CD14-positive monocyte (primary cell): ENCODE data around the gene HSPBAP1. TPM values are rescaled to one million over a fixed set of nuclear protein-coding genes. Genes with fewer than 3 reads are reported as not detected.

ENCODE experiments used
- DNase-seq, 3 donors: peaks; one replicate each; pipeline ENCODE4 v3.0.0-alpha.2; 2011 to 2022
- H2AFZ ChIP-seq: 2 replicates; pipeline ENCODE4 v1.6.0; 2012; ENCODE audit warnings: mild to moderate bottlenecking, low read depth, low read length, inconsistent platforms; ENCODE audit not compliant: insufficient read depth, poor library complexity, severe bottlenecking
- H3K27ac ChIP-seq, 2 donors: 1 replicate in 1 of 2; 2 replicates in 1 of 2; pipeline ENCODE4 v1.5.1; 2012 to 2013; ENCODE audit warnings: low read length in 2 of 2, control low read depth in 1 of 2, inconsistent platforms in 1 of 2, low read depth in 1 of 2, mild to moderate bottlenecking in 1 of 2
- H3K27me3 ChIP-seq, 2 donors: one replicate each; pipeline versions ENCODE4 v1.6.0 to v1.6.1; 2011 to 2013; ENCODE audit warnings: low read length in 2 of 2; ENCODE audit not compliant: control insufficient read depth in 2 of 2, insufficient read depth in 2 of 2
- H3K36me3 ChIP-seq, 2 donors: replicated peaks in 1 of 2; 1 replicate in 1 of 2; 2 replicates in 1 of 2; pipeline versions ENCODE4 v1.5.1 to v1.6.1; 2012 to 2013; ENCODE audit warnings: low read length in 2 of 2, control low read depth in 1 of 2, inconsistent platforms in 1 of 2, mild to moderate bottlenecking in 1 of 2; ENCODE audit not compliant: insufficient read depth in 2 of 2, control insufficient read depth in 1 of 2
- H3K4me1 ChIP-seq, 2 donors: 1 replicate in 1 of 2; 2 replicates in 1 of 2; pipeline versions ENCODE4 v1.5.1 to v1.6.1; 2012 to 2013; ENCODE audit warnings: low read length in 2 of 2, control low read depth in 1 of 2, inconsistent platforms in 1 of 2, mild to moderate bottlenecking in 1 of 2, moderate library complexity in 1 of 2; ENCODE audit not compliant: insufficient read depth in 2 of 2, control insufficient read depth in 1 of 2
- H3K4me2 ChIP-seq: replicated peaks from 2 replicates; pipeline ENCODE3; 2012; ENCODE audit warnings: low read length, moderate library complexity, mild to moderate bottlenecking; ENCODE audit not compliant: poor library complexity, severe bottlenecking; ENCODE audit errors: extremely low read depth
- H3K4me3 ChIP-seq, 3 experiments: fragments of 200-600 bp in 1 of 3; sonication (generic) in 1 of 3; replicated peaks in 1 of 3; 1 replicate in 2 of 3; 2 replicates in 1 of 3; pipeline ENCODE4 v1.5.1; 2011 to 2013; ENCODE audit warnings: low read length in 3 of 3, mild to moderate bottlenecking in 3 of 3, control low read depth in 2 of 3, low read depth in 2 of 3, inconsistent platforms in 1 of 3, moderate library complexity in 1 of 3
- H3K79me2 ChIP-seq: 2 replicates; pipeline ENCODE4 v1.6.0; 2012; ENCODE audit warnings: mild to moderate bottlenecking, control low read depth, inconsistent platforms, low read length, moderate library complexity; ENCODE audit not compliant: insufficient read depth
- H3K9ac ChIP-seq: 2 replicates; pipeline ENCODE4 v1.6.0; 2017; ENCODE audit warnings: low read length, mild to moderate bottlenecking; ENCODE audit not compliant: insufficient read depth, poor library complexity, severe bottlenecking
- H3K9me3 ChIP-seq, 2 donors: replicated peaks in 1 of 2; 1 replicate in 1 of 2; 2 replicates in 1 of 2; pipeline versions ENCODE4 v1.5.1 to v1.6.1; 2012 to 2013; ENCODE audit warnings: low read length in 2 of 2, control low read depth in 1 of 2; ENCODE audit not compliant: control insufficient read depth in 1 of 2, insufficient read depth in 1 of 2
- H4K20me1 ChIP-seq: 2 replicates; pipeline ENCODE4 v1.6.0; 2012; ENCODE audit warnings: mild to moderate bottlenecking, low read length, control low read depth, moderate library complexity; ENCODE audit not compliant: insufficient read depth
- H3K27ac Mint-ChIP-seq, 7 donors: one replicate each; pipeline ENCODE4 v1.8.0; 2020; ENCODE audit warnings: mild to moderate bottlenecking in 7 of 7, mixed read lengths in 7 of 7, moderate library complexity in 6 of 7, inconsistent platforms in 2 of 7
- H3K27me3 Mint-ChIP-seq, 3 donors: one replicate each; pipeline ENCODE4 v1.8.0; 2021 to 2022; ENCODE audit warnings: low read depth in 3 of 3, mild to moderate bottlenecking in 3 of 3, mixed read lengths in 3 of 3, moderate library complexity in 3 of 3, inconsistent platforms in 1 of 3
- H3K36me3 Mint-ChIP-seq, 2 donors: one replicate each; pipeline ENCODE4 v1.8.0; 2020; ENCODE audit warnings: mixed read lengths in 2 of 2, inconsistent platforms in 1 of 2, mild to moderate bottlenecking in 1 of 2
- H3K4me1 Mint-ChIP-seq: one replicate; pipeline ENCODE4 v1.8.0; 2020; ENCODE audit warnings: mild to moderate bottlenecking, mixed read lengths
- H3K4me3 Mint-ChIP-seq, 2 donors: one replicate each; pipeline ENCODE4 v1.8.0; 2020; ENCODE audit warnings: mild to moderate bottlenecking in 2 of 2, mixed read lengths in 2 of 2, moderate library complexity in 1 of 2
- H3K9me3 Mint-ChIP-seq, 7 donors: one replicate each; pipeline ENCODE4 v1.8.0; 2020 to 2022; ENCODE audit warnings: mixed read lengths in 7 of 7, mild to moderate bottlenecking in 6 of 7, moderate library complexity in 6 of 7, inconsistent platforms in 2 of 7
- CTCF ChIP-seq: fragments of 200-600 bp; IDR thresholded peaks from one replicate; pipeline ENCODE4 v1.8.0; 2022; ENCODE audit warnings: antibody characterized with exemption, mild to moderate bottlenecking
- WGBS: methylation state at CpG from one replicate; pipeline ENCODE4 v1.1.5; 2013; ENCODE audit warnings: missing lambda C conversion rate; ENCODE audit not compliant: insufficient coverage; 5-methylcytosine and 5-hydroxymethylcytosine counted together
- intact Hi-C, 2 donors: fragments of 100-400 bp; cut with micrococcal nuclease; formaldehyde crosslinking; loops; one replicate each; pipeline versions ENCODE4 v1.15.0 to v1.15.1; 2023
- polyA plus RNA-seq, 3 donors: library from polyadenylated mRNA; depleted of rRNA in 1 of 3; unstranded in 2 of 3; stranded (reverse) in 1 of 3; fragments of 300-500 nt in 2 of 3; fragments of >200 nt in 1 of 3; fragmentation: Illumina TruSeq in 2 of 3; gene quantifications; 1 replicate in 2 of 3; 2 replicates in 1 of 3; pipeline ENCODE4 v1.2.3, GENCODE V29; 2012 to 2021

HSPBAP1 gene
- polyA plus RNA-seq, 3 donors, result 11.7 to 48.2 (median 11.9) TPM

- peak overlapping the region; percentile 23 for H2AFZ ChIP-seq
- peak overlapping the region; percentile 20 to 75 for H3K4me3 Mint-ChIP-seq
- H3K27ac Mint-ChIP-seq, result peak overlapping the region; percentile 91 to 98 (median 97)
- no peaks in the 10 kb centered on the region for H3K9me3 ChIP-seq
- WGBS, result no CpG with 5 or more reads among the region's 3 CpGs
- H3K9ac ChIP-seq, result peak overlapping the region; percentile 49
- H3K36me3 Mint-ChIP-seq, result peaks cover 11 to 23% of the 10 kb centered on the region in 2 donors
- peaks cover 19% of the 10 kb centered on the region for H3K79me2 ChIP-seq
- peak; percentile 45 to 75 (median 64) for DNase-seq
- H3K4me1 ChIP-seq, result peaks cover 44 to 64% of the 10 kb centered on the region in 2 donors
- H3K4me1 Mint-ChIP-seq, result peaks cover 48% of the 10 kb centered on the region
- H4K20me1 ChIP-seq, result no peaks in the 10 kb centered on the region
- intact Hi-C loops, result no loop called here
- H3K27me3 Mint-ChIP-seq, result no peaks in the 10 kb centered on the region
- H3K27me3 ChIP-seq, result no peaks in the 10 kb centered on the region
- H3K36me3 ChIP-seq, result peaks cover 0 to 23% of the 10 kb centered on the region in 2 donors
- peaks cover 0 to 5% (median 0%) of the 10 kb centered on the region in 7 donors for H3K9me3 Mint-ChIP-seq
- H3K27ac ChIP-seq, result peak overlapping the region; percentile 66 to 92
- H3K4me2 ChIP-seq, result peak overlapping the region; percentile 50
- peak overlapping the region in 2 of 3 experiments; percentile 16 to 26 for H3K4me3 ChIP-seq
- no peak for TF ChIP-seq CTCF
These were observed 19.6 kb downstream of the HSPBAP1 start for GRCh38 chr3:122773944-122774509.

DNA sequence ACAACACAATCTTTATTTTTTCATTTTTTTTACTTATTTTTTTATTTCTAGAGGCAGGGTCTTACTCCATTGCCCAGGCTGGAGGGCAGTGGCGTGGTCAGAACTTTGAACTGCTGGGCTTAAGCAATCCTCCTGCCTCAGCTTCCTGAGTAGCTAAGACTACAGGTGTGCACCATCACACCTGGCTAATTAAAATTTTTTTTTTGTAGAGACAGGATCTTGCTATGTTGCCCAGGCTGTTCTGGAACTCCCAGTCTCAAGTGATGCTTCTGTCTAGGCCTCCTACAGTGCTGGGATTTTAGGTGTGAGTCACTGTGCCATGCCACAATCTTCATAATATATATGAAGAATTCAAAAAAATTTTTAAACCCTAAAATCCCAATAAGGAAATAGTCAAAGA lies 20.8 kb downstream of the HSPBAP1 start:
- no peaks in the 10 kb centered on the region for H3K27me3 ChIP-seq
- peaks cover 0 to 23% of the 10 kb centered on the region in 2 donors for H3K36me3 ChIP-seq
- peaks cover 14 to 28% of the 10 kb centered on the region in 2 donors for H3K36me3 Mint-ChIP-seq
- peak in 1 of 3 donors; percentile 42 for DNase-seq
- intact Hi-C loops, result no loop called here
- peaks cover 0 to 5% (median 0%) of the 10 kb centered on the region in 7 donors for H3K9me3 Mint-ChIP-seq
- peaks cover 19% of the 10 kb centered on the region for H3K79me2 ChIP-seq
- no peaks in the 10 kb centered on the region for H3K27me3 Mint-ChIP-seq
- TF ChIP-seq CTCF, result no peak
- no peak overlapping the region for H3K9ac ChIP-seq
- H2AFZ ChIP-seq, result no peak overlapping the region
- no peak overlapping the region for H3K4me2 ChIP-seq
- peaks cover 56% of the 10 kb centered on the region for H3K4me1 Mint-ChIP-seq
- H4K20me1 ChIP-seq, result no peaks in the 10 kb centered on the region
- H3K4me1 ChIP-seq, result peaks cover 56 to 76% of the 10 kb centered on the region in 2 donors
- WGBS, result 83% methylated on average over 1 of the region's 1 CpG
- no peak overlapping the region for H3K4me3 Mint-ChIP-seq
- no peak overlapping the region for H3K4me3 ChIP-seq
- H3K27ac Mint-ChIP-seq, result peak overlapping the region in 2 of 7 donors; percentile 95 to 96
- peak overlapping the region in 1 of 2 donors; percentile 92 for H3K27ac ChIP-seq
- H3K9me3 ChIP-seq, result no peaks in the 10 kb centered on the region
